Tibial nerve (tissue), 4 donors: ENCODE data around the gene PDZRN3.

Experiments used
- CTCF ChIP-seq, 5 experiments: fragments of 200-600 bp in 3 of 5; fragments of 450-650 bp in 2 of 5; sonication (generic) in 3 of 5; IDR thresholded peaks; one replicate each; pipeline ENCODE4 v1.5.1; 2016 to 2019; ENCODE audit warnings: antibody characterized with exemption in 5 of 5, mild to moderate bottlenecking in 3 of 5, moderate library complexity in 2 of 5
- EP300 ChIP-seq, 2 donors: sonication (generic); formaldehyde crosslinking; IDR thresholded peaks; one replicate each; pipeline ENCODE4 v1.6.1; 2017; ENCODE audit warnings: antibody characterized with exemption in 2 of 2, mild to moderate bottlenecking in 1 of 2
- POLR2A ChIP-seq, 2 donors: fragments of 450-650 bp; IDR thresholded peaks; one replicate each; pipeline ENCODE4 v1.6.1; 2017; ENCODE audit warnings: antibody characterized with exemption in 2 of 2, mild to moderate bottlenecking in 2 of 2, moderate library complexity in 2 of 2

- no peak for TF ChIP-seq CTCF (IDR thresholded peaks at IDR 0.05)
- TF ChIP-seq POLR2A (IDR thresholded peaks at IDR 0.05): no peak
- no peak for TF ChIP-seq EP300 (IDR thresholded peaks at IDR 0.05)
These were observed 271.7 kb downstream of the PDZRN3 start for GRCh38 chr3:73352841-73353645.
